Epithelial cell of proximal tubule (primary cell): ENCODE results near the gene IER5. TPM values are rescaled to one million over a fixed set of nuclear protein-coding genes. Genes with fewer than 3 reads are reported as not detected.

Experiments
- DNase-seq: peaks from one replicate; pipeline ENCODE4 v3.0.0-alpha.2; 2011; ENCODE audit warnings: low read depth
- H3K4me3 ChIP-seq: 2 replicates; pipeline ENCODE4 v1.5.1; 2011; ENCODE audit warnings: low read depth, mild to moderate bottlenecking, low read length
- total RNA-seq: library from RNA; depleted of rRNA; stranded (reverse); fragments of >200 nt; gene quantifications from 2 replicates; pipeline ENCODE4 v1.2.3, GENCODE V29; 2015
- TF ChIP-seq, protein P1 (sequence below): conservative IDR thresholded peaks from 2 replicates; pipeline ENCODE4 v1.5.1; 2012; ENCODE audit warnings: low read depth, mild to moderate bottlenecking, low read length

The IER5 gene
- total RNA-seq, 1 donor from 2014 or later: 43.0 TPM

DNA sequence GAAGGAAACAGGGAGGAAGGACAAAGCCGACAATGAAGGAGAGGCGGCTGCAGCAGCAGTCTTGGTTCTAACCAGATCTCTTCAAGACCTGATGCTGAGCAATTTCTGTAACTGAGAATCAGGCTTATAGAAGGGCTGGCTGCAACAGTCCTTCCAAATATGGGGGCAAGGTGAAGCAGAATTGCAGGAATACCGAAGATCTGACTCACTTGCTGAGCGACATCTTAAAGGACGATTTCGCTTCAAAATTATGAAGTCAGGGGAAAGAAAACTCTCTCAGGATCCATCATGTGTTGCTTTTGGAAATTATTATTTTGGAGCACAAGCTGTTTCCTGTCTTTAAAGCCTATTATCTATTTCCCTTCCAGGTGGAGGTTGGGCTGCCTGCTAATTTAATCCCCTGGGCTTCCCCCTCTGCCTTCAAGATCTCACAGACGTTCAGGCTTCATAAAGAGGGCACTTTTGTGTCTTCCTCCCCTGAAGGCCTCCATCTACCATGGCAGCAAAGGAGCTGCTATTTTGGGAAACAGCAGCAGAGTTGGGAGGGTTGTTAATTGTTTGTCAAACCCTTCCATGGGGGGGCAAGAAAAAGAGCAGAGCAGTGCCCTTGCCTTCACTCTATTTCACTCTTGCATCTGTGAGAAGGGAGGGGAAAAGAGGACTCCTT lies 10.8 kb upstream of the IER5 start:
- no peak for DNase-seq
- no peak overlapping the region for H3K4me3 ChIP-seq
- TF ChIP-seq, protein P1, sequence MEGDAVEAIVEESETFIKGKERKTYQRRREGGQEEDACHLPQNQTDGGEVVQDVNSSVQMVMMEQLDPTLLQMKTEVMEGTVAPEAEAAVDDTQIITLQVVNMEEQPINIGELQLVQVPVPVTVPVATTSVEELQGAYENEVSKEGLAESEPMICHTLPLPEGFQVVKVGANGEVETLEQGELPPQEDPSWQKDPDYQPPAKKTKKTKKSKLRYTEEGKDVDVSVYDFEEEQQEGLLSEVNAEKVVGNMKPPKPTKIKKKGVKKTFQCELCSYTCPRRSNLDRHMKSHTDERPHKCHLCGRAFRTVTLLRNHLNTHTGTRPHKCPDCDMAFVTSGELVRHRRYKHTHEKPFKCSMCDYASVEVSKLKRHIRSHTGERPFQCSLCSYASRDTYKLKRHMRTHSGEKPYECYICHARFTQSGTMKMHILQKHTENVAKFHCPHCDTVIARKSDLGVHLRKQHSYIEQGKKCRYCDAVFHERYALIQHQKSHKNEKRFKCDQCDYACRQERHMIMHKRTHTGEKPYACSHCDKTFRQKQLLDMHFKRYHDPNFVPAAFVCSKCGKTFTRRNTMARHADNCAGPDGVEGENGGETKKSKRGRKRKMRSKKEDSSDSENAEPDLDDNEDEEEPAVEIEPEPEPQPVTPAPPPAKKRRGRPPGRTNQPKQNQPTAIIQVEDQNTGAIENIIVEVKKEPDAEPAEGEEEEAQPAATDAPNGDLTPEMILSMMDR: no peak

DNA sequence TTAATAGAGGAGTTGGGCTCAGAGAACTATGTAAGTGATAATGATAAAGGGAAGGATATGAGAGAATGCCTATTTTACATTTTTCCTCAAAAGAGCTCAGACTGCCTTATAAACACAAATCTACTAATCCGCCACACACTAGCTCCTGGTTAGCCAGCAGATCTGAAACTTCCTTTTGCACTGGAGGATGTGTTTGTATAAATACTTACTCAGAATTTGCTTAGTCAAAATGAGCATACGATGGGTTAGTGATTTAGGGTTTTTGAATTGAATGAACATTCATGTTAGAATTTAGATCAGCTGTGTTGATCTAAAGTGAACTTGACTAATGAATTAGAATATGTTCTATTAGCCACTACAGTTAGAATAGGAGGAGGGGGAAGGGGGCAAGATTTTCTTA lies 9.1 kb upstream of the IER5 start:
- TF ChIP-seq, protein P1: no peak
- no peak for DNase-seq
- H3K4me3 ChIP-seq: no peak overlapping the region

DNA sequence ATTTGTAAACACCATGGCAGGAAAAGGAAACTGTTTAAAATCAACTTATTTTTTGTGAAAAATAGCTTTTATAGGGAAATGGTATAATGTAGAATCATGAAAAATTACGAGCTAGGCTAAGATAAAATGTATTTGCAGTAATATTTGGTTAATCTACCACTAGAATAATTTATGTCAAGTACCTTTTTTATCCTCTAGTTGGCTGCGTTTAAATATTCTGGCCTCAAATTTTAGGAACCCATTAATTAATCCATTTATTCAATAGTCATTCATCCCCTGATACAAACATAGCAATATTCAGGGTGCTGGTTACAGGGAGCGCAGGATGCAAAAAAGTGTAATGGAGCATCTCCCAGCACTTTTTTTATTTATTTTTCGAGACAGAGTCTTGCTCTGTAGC lies 8.6 kb upstream of the IER5 start:
- DNase-seq: no peak
- no peak overlapping the region for H3K4me3 ChIP-seq
- TF ChIP-seq, protein P1: no peak

GRCh38 chr1:181080556-181080955 lies 7.9 kb upstream of the IER5 start:
- TF ChIP-seq, protein P1: no peak
- no peak overlapping the region for H3K4me3 ChIP-seq
- no peak for DNase-seq

DNA sequence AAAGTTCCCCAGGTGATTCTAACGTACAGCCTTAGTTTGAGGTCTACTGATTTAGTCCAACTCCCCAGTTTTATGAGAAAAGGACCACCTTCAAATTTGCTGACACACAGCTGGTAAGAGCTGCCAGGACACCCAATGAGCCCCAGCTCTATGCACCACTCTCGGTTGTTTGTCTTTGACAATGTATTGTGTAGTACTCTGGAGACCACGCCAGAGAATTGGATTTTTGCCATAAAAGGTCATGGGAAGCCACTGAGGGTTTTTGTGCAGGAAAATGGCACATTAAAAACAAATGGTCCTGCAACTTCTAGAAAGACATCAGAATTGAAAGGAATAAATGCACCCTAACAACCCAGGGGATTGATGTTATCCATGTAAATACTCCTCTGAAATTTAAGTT lies 7.1 kb upstream of the IER5 start:
- H3K4me3 ChIP-seq: no peak overlapping the region
- DNase-seq: no peak
- TF ChIP-seq, protein P1: no peak

DNA sequence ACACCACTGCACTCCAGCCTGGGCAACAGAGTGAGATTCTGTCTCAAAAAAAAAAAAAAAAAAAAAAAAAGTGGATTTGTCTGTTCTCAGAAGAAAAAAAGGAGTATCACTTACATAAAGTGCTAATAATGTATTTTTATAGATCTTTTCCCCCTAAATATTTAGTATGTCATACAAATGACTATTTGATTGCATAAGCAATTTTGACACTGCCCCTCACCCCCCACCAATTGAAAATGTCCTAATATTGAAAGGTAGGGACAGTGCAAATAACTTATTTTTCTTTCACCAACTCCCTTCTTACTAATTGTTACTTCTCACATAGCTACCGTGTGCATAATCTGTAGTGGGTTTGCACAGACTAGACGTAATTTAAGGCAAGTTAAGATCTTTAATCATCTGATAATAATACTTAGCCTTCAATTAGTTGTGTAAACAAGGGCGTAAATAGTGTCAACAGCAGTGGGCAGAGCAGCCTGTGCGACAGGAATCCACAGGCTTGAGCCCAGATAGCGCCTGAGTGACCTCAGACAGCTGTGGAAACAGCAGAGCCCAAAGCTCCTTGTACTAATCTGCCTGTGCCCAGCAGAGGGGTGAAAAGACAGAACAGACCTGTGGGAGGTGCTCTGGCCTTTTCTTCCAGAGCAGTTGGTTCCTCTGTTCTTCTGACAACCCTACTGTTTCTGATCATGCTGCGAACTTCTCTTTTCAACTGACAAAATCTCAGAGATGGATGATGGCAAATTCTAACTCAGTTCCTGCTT lies 4.5 kb upstream of the IER5 start:
- H3K4me3 ChIP-seq: no peak overlapping the region
- DNase-seq: no peak
- TF ChIP-seq, protein P1: peak; percentile 67

DNA sequence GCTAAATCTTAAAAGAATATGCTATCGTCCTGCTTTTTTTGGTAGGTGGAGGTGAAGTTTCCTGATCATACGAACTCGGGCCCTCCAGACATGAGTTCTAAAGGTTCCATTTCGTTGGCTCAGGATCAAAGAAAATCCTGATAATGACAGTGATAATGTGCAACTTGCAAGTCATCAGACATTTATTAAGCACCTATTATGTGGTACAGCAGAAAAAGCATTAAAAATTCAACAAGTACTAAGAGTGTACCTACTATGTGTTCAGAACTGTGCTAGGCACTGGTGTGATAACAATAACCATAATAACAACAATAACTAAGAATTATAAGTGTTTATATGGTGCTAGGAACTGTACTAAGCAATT lies 3.9 kb upstream of the IER5 start:
- DNase-seq: no peak
- TF ChIP-seq, protein P1: no peak
- no peak overlapping the region for H3K4me3 ChIP-seq
